ENCODE data around the gene ATG9B. TPM values are rescaled to one million over a fixed set of nuclear protein-coding genes. Genes with fewer than 3 reads are reported as not detected.
A peak's percentile ranks its signal among the peaks of the same experiment; 100 is the strongest.

Gene ATG9B
- total and polyA plus RNA-seq, 9 of the 15 experiments (the other 6 are each of a cell fraction or from before 2014, with no cell fraction given), result 0.29 to 8.0 (median 2.1) TPM

GRCh38 chr7:151056283-151056665 lies 32.0 kb upstream of the ATG9B start (continued):
- TF ChIP-seq ZNF639 (CRISPR knock-in tag; conservative IDR thresholded peaks at IDR 0.05 in 1 of 2, IDR thresholded peaks at IDR 0.05 in 1 of 2) (no peak), GABPB2 (CRISPR knock-in tag; conservative IDR thresholded peaks at IDR 0.05) (no peak), OTX1 (CRISPR knock-in tag; IDR thresholded peaks at IDR 0.05) (no peak), TAL1 (IDR thresholded peaks at IDR 0.05) (no peak), CTCFL (IDR thresholded peaks at IDR 0.05; ENCODE audit: borderline replicate concordance, insufficient read depth, low read depth, low read length, poor library complexity, severe bottlenecking) (peak; percentile 98), LEF1 (IDR thresholded peaks at IDR 0.05) (no peak), ID3 (CRISPR knock-in tag; IDR thresholded peaks at IDR 0.05) (no peak), ID3 (tag; IDR thresholded peaks at IDR 0.05) (peak; percentile 29; the same call in 1 of the 2 replicates), SAFB2 (IDR thresholded peaks at IDR 0.05; ENCODE audit: borderline replicate concordance, low read depth, low read length, severe bottlenecking) (no peak), NR0B1 (IDR thresholded peaks at IDR 0.05; ENCODE audit: partially characterized antibody) (no peak), ETS2 (tag; IDR thresholded peaks at IDR 0.05; ENCODE audit: borderline replicate concordance, poor library complexity, severe bottlenecking) (no peak), FOXA1 (IDR thresholded peaks at IDR 0.05; ENCODE audit: borderline replicate concordance) (no peak), PBX2 (CRISPR knock-in tag; IDR thresholded peaks at IDR 0.05; ENCODE audit: low read depth) (no peak), PBX2 (tag; conservative IDR thresholded peaks at IDR 0.05; ENCODE audit: low read depth) (0 out of 2 replicates have a peak, but pooled peaks have one; percentile 42), TEAD1 (CRISPR knock-in tag; IDR thresholded peaks at IDR 0.05) (peak in 1 of 2 experiments; percentile 71; a peak in 1 of 4 replicates), ZC3H8 (IDR thresholded peaks at IDR 0.05) (no peak), NBN (IDR thresholded peaks at IDR 0.05; ENCODE audit: low read depth) (peak; percentile 77; the same call in 1 of the 2 replicates), FOXK2 (conservative IDR thresholded peaks at IDR 0.05 in 1 of 2, IDR thresholded peaks at IDR 0.05 in 1 of 2; ENCODE audit: low read depth in 2 of 2) (peak; percentile 29 to 58; a peak in 3 of 4 replicates), ZNF3 (CRISPR knock-in tag; IDR thresholded peaks at IDR 0.05) (no peak), ZNF24 (IDR thresholded peaks at IDR 0.05) (peak; percentile 83)
